Activated CD4-positive, alpha-beta T cell treated with anti-CD3 and anti-CD28 coated beads, Interleukin-2, amount 10 ng/mL, durations not matched to agents 7 days and 5 days (primary cell): ENCODE results near the gene MIA. TPM values are rescaled to one million over a fixed set of nuclear protein-coding genes. Genes with fewer than 3 reads are reported as not detected.
A peak's percentile ranks its signal among the peaks of the same experiment; 100 is the strongest.

ENCODE experiments used
- CTCF ChIA-PET: fragments of 350-600 bp; sonication (Branson Sonifier 250); formaldehyde crosslinking; loops from one replicate; lab custom pipeline; 2021; ENCODE audit warnings: antibody characterized with exemption; lab: Charles Lee
- POLR2A ChIA-PET: fragments of 350-600 bp; sonication (Branson Sonifier 250); formaldehyde crosslinking; loops from one replicate; lab custom pipeline; 2021; ENCODE audit warnings: antibody characterized with exemption; lab: Charles Lee
- DNase-seq: peaks from one replicate; pipeline ENCODE4 v3.0.0-alpha.2; 2020
- H3K27ac Mint-ChIP-seq: one replicate; pipeline ENCODE4 v1.8.0; 2021; ENCODE audit warnings: mild to moderate bottlenecking, moderate library complexity, mixed read lengths
- H3K27me3 Mint-ChIP-seq: one replicate; pipeline ENCODE4 v1.8.0; 2021; ENCODE audit warnings: mixed read lengths
- H3K36me3 Mint-ChIP-seq: one replicate; pipeline ENCODE4 v1.8.0; 2021; ENCODE audit warnings: low read depth, mixed read lengths
- H3K4me1 Mint-ChIP-seq: one replicate; pipeline ENCODE4 v1.8.0; 2021; ENCODE audit warnings: mixed read lengths
- H3K4me3 Mint-ChIP-seq: one replicate; pipeline ENCODE4 v1.8.0; 2021; ENCODE audit warnings: mild to moderate bottlenecking, moderate library complexity, mixed read lengths
- H3K9me3 Mint-ChIP-seq: one replicate; pipeline ENCODE4 v1.8.0; 2021; ENCODE audit warnings: mixed read lengths
- total RNA-seq, 2 experiments: library from RNA; stranded (reverse); gene quantifications; one replicate each; pipeline ENCODE4 v1.2.3, GENCODE V29; 2021

The MIA gene
- total RNA-seq, 2 experiments from 2014 or later: 0.89 TPM; not detected in 1

DNA sequence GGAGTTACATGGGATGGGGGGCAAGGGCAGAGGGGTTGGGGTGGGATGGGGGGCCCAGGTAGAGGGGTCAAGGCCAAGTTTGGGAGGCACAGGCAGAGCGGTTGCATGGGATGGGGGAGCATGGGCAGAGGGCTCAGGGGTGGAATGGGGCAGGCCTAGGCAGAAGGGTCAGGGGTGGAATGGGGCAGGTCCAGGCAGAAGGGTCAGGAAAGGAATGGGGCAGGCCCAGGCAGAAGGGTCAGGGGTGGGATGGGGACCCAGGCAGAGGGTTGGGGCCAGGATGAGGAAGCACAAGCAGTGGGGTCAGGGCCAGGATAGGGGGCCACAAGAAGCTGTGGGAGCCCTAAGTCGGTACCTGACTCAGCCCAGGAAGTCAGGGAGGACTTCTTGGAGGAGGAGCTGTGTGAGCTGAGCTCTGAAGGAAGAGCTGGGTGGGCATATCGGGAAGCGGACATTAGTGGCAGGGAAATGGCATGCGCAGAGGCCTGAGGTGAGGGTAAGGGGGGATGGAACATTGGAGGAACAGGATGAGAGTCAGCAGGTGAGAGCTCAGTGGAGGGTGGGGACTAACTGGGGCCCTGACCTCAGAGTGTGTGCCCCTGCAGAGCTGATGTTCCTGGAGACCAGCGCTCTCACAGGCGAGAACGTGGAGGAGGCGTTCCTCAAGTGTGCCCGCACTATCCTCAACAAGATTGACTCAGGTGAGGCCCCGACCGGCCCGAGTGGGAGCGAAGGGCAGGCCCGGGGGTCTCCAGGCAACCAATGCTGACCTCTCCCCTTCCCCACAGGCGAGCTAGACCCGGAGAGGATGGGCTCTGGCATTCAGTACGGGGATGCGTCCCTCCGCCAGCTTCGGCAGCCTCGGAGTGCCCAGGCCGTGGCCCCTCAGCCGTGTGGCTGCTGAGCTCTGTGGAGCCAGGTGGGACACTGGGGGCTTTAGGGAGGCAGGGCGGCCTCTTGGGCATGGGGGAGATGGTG, 11.0 kb downstream of the MIA start:
- peaks cover 30% of the 10 kb centered on the region for H3K36me3 Mint-ChIP-seq
- ChIA-PET POLR2A (interaction anchor here (0.8 kb wide), 1 partner anchor 9 kb away, joined by 3 read pairs; the partner anchor contains the start of gene RAB4B), CTCF (interaction anchor here (0.5 to 3.0 kb wide), 4 partner anchors 8 to 1374 kb away, joined by 3 to 10 read pairs (median 6); partner anchors contain the start of genes EGLN2, PLEKHG2 and RAB4B)
- H3K27ac Mint-ChIP-seq: no peak overlapping the region
- H3K4me3 Mint-ChIP-seq: no peak overlapping the region
- no peaks in the 10 kb centered on the region for H3K9me3 Mint-ChIP-seq
- no peak for DNase-seq
- H3K27me3 Mint-ChIP-seq: no peaks in the 10 kb centered on the region
- H3K4me1 Mint-ChIP-seq: peaks cover 10% of the 10 kb centered on the region

DNA sequence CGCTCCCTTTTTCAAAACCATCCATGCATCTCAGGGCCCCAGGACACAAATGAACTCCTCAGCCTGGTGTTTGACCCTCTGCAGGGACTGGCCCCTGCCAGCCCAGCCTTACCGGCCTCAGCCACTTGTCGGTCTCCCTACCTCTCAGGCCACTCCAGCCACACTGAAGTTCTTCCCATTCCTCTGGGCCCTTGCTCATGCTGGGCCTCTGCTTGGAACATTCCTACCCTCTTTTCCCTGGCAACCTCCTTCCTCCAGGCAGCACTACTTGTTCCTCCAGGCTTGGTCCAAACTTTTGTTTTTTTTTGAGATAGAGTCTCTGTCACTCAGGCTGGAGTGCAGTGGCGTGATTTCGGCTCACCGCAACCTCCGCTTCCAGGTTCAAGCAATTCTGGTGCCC, 16.0 kb downstream of the MIA start:
- Mint-ChIP-seq H3K4me1 (peaks cover 9% of the 10 kb centered on the region), H3K4me3 (no peak overlapping the region), H3K36me3 (peaks cover 24% of the 10 kb centered on the region), H3K27me3 (no peaks in the 10 kb centered on the region), H3K9me3 (no peaks in the 10 kb centered on the region), H3K27ac (no peak overlapping the region)
- ChIA-PET POLR2A (no interaction called here), CTCF (no interaction called here)
- DNase-seq: no peak

DNA sequence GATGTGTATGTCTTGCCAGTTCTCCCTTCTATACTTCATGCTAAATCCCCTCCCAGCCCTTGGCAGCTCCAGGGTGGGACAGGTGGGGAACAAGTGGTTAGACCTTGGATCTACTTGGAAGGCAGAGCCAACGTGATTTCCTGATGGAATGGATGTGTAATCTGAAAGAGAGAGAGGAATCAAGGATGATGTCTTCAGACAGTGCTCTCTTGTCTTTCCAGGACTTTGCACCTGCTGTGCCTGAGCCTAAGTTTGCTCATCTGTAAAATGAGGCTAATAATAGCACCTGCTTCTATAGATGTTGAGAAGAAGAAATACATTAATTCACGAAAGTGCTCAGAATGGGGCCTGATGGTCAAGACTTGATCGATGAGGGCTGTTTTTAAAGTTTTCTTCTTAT, 16.7 kb downstream of the MIA start:
- H3K27me3 Mint-ChIP-seq: no peaks in the 10 kb centered on the region
- H3K36me3 Mint-ChIP-seq: peaks cover 19% of the 10 kb centered on the region
- H3K4me3 Mint-ChIP-seq: no peak overlapping the region
- peaks cover 11% of the 10 kb centered on the region for H3K4me1 Mint-ChIP-seq
- DNase-seq: no peak
- no peaks in the 10 kb centered on the region for H3K9me3 Mint-ChIP-seq
- H3K27ac Mint-ChIP-seq: no peak overlapping the region
- ChIA-PET CTCF (interaction anchor here (0.5 to 2.4 kb wide), 3 partner anchors 14 to 412 kb away, joined by 3 to 6 read pairs (median 4); no protein-coding TSS in a partner anchor), POLR2A (no interaction called here)

DNA sequence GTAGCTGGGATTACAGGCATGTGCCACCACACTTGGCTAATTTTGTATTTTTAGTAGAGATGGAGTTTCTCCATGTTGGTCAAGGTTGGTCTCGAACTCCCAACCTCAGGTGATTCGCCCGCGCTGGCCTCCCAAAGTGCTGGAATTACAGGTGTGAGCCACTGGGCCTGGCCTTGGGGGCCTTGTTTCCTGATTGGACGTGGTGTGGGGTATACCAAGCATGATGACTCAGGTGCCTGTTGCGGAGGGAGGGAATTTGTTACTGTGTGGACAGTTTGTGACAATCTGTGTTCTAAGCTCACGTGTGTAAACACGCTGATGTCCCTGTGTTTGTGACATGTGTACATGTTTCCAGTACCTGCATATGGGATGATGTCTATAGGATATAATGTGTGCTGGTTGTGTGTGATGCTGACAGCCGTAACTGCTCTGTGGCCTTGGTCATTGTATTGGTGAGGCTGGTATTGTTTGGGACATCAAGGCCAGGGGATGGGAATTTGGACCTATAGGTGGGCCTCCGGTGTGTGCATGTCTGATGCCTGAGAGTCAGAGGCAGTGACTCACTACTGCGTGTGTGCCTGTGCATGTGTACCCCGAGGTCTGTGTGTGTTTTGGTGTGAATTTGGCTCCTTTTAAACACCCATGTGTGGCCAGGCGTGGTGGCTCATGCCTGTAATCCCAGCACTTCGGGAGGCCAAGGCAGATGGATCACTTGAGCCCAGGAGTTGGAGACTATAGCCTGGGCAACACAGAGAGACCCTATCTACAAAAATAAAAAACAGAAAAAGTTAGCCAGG, 22.0 kb downstream of the MIA start:
- Mint-ChIP-seq H3K9me3 (no peaks in the 10 kb centered on the region), H3K4me3 (peak overlapping the region; percentile 87), H3K36me3 (peaks cover 29% of the 10 kb centered on the region), H3K27ac (peak overlapping the region; percentile 95), H3K4me1 (peaks cover 43% of the 10 kb centered on the region), H3K27me3 (no peaks in the 10 kb centered on the region)
- no peak for DNase-seq
- ChIA-PET POLR2A (interaction anchor here (0.7 to 1.2 kb wide), 2 partner anchors 43 to 58 kb away, joined by 4 to 5 read pairs; no protein-coding TSS in a partner anchor), CTCF (interaction anchor here (0.5 to 4.5 kb wide), 6 partner anchors 9 to 256 kb away, joined by 3 to 22 read pairs (median 8); partner anchors contain the start of gene RAB4B)

DNA sequence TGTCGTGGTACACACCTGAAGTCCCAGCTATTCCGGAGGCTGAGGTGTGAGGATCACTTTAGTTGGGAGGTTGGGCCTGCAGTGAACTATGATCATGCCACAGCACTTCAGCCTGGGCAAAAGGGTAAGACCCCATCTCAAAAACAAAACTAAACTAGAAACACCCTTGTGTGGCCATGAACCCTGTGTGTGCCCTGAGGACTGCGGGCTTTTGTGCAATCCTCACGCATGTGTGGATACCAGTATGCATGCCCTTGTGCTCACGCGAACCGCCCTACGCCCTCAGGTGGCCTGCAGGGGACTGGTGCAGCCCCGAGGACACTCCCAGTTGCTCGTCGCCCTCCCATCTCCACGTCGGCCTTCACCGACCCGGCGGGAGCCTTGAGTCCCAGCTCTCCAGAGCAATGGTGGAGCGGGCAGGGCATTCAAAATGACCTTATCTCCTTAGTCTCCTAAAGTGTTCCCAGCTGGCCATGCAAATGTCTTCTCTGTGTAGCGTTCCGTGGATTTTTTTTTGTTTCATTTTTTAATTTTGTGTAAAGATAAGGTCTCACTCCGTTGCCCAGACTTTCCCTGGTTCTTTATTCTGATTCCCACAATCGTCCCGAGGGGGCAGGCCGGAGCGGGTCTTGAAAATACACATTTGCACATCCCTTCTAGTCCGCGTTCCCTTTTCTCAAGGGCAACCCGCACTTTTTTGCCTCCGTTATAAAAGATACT, 22.8 kb downstream of the MIA start:
- H3K4me3 Mint-ChIP-seq: peak overlapping the region; percentile 87
- peak overlapping the region; percentile 95 for H3K27ac Mint-ChIP-seq
- DNase-seq: peak; percentile 72
- peaks cover 47% of the 10 kb centered on the region for H3K4me1 Mint-ChIP-seq
- H3K9me3 Mint-ChIP-seq: no peaks in the 10 kb centered on the region
- no peaks in the 10 kb centered on the region for H3K27me3 Mint-ChIP-seq
- H3K36me3 Mint-ChIP-seq: peaks cover 34% of the 10 kb centered on the region
- ChIA-PET CTCF (interaction anchor here (0.5 to 4.5 kb wide), 9 partner anchors 11 to 1335 kb away, joined by 3 to 22 read pairs (median 3); partner anchors contain the start of gene RAB4B), POLR2A (interaction anchor here (0.7 to 1.2 kb wide), 3 partner anchors 20 to 59 kb away, joined by 4 to 7 read pairs (median 5); partner anchors contain the start of gene RAB4B)

DNA sequence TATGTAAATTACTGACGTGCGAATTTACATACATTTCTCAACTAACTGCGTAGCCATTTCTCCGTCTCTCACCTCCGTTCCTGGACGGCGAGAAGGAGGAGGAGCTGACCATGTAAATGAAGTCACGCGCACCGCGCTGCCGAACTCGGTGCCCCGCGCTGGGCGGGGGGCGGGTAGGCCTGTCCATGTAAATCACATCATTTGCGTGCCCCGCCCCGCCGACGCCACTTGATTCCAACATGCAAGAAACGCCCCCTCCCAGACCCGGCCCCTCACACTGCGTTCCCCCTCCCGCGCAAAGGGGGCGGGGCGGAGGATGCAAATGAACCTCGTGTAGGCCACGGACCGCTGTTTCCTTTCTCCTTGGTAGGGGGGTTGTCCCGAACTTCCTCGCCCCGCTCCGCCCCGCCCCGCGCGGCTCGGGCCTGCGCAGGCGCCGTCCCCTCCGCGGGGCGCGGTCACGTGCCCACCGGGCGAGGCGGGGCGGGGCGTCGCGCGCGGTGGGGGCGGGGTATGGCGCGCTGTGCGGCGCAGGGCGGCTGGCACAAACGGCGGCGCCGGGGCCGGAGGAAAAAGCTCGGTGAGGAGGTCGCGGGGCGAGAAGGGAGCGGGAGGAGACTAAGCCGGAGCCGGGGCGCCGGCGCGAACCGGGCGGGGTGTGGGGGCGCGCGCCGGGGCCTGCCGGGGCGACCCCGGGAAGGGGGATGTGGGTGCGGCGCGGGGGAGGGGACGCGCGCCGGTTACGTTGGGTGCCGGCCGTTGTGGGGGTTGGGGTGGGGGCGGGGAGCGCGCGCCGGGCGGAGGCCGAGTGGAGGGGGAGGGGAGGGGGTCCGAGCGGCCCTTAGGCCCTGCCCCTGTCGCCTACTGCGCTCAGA, 23.6 kb downstream of the MIA start, which contains the start of gene EGLN2:
Gene EGLN2, plus strand, starts transcription at position 509 of the 875 bp plus-strand sequence. CDS start 1,382 bp downstream, outside the sequence.
- Mint-ChIP-seq H3K27ac (peak within 1 kb of the TSS; percentile 95), H3K4me1 (peaks cover 55% of the 10 kb centered on the region), H3K27me3 (no peaks in the 10 kb centered on the region), H3K9me3 (no peaks in the 10 kb centered on the region), H3K36me3 (peaks cover 41% of the 10 kb centered on the region), H3K4me3 (peak within 1 kb of the TSS; percentile 95)
- CTCF ChIA-PET: interaction anchor here (0.6 to 4.5 kb wide), 6 partner anchors 12 to 1334 kb away, joined by 3 to 22 read pairs (median 4); partner anchors contain the start of gene RAB4B
- DNase-seq: peak; percentile 100
- POLR2A ChIA-PET: interaction anchor here (1.1 to 1.2 kb wide), 2 partner anchors 21 to 44 kb away, joined by 5 to 7 read pairs; partner anchors contain the start of gene RAB4B

- Mint-ChIP-seq H3K27ac (peak overlapping the region; percentile 89), H3K36me3 (peaks cover 48% of the 10 kb centered on the region), H3K27me3 (no peaks in the 10 kb centered on the region), H3K4me3 (peak overlapping the region; percentile 95), H3K9me3 (no peaks in the 10 kb centered on the region), H3K4me1 (peaks cover 63% of the 10 kb centered on the region)
- peak; percentile 33 for DNase-seq
- ChIA-PET POLR2A (interaction anchor here (1.1 kb wide), 1 partner anchor 21 kb away, joined by 5 read pairs; the partner anchor contains the start of gene RAB4B), CTCF (interaction anchor here (1.5 to 4.5 kb wide), 2 partner anchors 21 to 137 kb away, joined by 6 to 22 read pairs; partner anchors contain the start of gene RAB4B)
These were observed 24.4 kb downstream of the MIA start for GRCh38 chr19:40799558-40800338.

DNA sequence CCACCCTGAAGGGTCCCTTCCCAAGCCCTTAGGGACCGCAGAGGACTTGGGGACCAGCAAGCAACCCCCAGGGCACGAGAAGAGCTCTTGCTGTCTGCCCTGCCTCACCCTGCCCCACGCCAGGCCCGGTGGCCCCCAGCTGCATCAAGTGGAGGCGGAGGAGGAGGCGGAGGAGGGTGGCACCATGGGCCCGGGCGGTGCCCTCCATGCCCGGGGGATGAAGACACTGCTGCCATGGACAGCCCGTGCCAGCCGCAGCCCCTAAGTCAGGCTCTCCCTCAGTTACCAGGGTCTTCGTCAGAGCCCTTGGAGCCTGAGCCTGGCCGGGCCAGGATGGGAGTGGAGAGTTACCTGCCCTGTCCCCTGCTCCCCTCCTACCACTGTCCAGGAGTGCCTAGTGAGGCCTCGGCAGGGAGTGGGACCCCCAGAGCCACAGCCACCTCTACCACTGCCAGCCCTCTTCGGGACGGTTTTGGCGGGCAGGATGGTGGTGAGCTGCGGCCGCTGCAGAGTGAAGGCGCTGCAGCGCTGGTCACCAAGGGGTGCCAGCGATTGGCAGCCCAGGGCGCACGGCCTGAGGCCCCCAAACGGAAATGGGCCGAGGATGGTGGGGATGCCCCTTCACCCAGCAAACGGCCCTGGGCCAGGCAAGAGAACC, 25.1 kb downstream of the MIA start:
- Mint-ChIP-seq H3K27ac (peak overlapping the region; percentile 89), H3K9me3 (no peaks in the 10 kb centered on the region), H3K4me3 (peak overlapping the region; percentile 95), H3K27me3 (no peaks in the 10 kb centered on the region), H3K36me3 (peaks cover 55% of the 10 kb centered on the region), H3K4me1 (peaks cover 70% of the 10 kb centered on the region)
- POLR2A ChIA-PET: interaction anchor here (1.1 kb wide), 1 partner anchor 22 kb away, joined by 5 read pairs; the partner anchor contains the start of gene RAB4B
- DNase-seq: no peak
- CTCF ChIA-PET: interaction anchor here (1.0 kb wide), 1 partner anchor 137 kb away, joined by 3 read pairs; no protein-coding TSS in a partner anchor

- H3K4me1 Mint-ChIP-seq: peaks cover 75% of the 10 kb centered on the region
- peaks cover 59% of the 10 kb centered on the region for H3K36me3 Mint-ChIP-seq
- DNase-seq: no peak
- no peak overlapping the region for H3K27ac Mint-ChIP-seq
- peak overlapping the region; percentile 95 for H3K4me3 Mint-ChIP-seq
- H3K27me3 Mint-ChIP-seq: no peaks in the 10 kb centered on the region
- POLR2A ChIA-PET: no interaction called here
- no peaks in the 10 kb centered on the region for H3K9me3 Mint-ChIP-seq
- CTCF ChIA-PET: interaction anchor here (0.9 to 1.0 kb wide), 2 partner anchors 48 to 138 kb away, joined by 3 read pairs; no protein-coding TSS in a partner anchor
These were observed 25.7 kb downstream of the MIA start for GRCh38 chr19:40800997-40801377.
